Ramos (cell line): ENCODE measurements around the gene CKMT1B.
"Not testable (repeated sequence)": the region's sequence is repeated elsewhere in the genome, so short reads cannot be mapped to it uniquely, and the experiment has no call there.

ENCODE experiments used
- in situ Hi-C: fragments of 300-500 bp; cut with MboI; formaldehyde crosslinking; loops from one replicate; pipeline ENCODE4 v1.14.3; 2022; ENCODE audit warnings: low sequenced_read_pairs; ENCODE audit not compliant: unreplicated experiment

Gene CKMT1B

DNA sequence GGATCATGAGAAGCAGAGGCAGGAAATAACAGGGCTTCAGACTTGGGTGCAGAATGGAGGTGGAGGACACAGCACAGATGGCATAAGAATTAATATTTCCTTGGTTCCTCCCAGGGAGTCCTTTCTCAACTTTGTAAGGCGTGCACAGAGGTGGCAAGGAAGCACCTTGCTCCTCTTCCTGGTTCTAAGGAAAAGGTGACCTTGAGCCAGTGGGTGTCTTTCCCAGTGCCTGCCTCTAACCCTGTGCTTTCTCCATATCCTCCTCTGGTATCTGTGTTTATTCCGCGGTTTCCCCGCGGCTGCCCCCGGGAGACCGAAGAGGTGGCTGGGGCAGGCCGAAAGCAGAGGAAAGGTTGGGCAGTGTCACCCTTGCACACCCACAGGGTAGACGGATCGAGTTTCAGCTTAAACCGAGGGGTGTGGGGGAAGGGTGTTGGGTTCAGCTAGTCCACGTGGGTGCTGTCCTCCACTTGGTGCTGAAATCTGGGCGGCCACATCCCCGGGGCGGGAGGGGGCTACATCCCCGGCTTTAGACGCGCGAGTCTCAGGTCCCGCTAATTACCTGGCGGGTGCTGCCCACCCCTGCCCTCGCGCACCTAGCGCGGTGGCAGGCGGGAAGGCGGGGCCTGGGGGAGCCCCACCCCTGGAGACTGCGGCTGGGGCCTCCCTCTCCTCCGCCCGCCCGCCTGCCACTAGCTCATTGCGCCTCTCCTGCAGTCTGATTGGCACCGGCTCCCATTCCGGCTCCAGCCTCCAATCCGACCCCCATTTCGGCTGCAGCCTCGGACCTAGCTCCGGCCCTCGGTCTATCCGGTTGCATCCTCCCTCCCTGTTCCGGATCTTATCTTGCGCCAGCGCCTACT, at the start of gene CKMT1B:
Gene CKMT1B, plus strand, starts transcription at position 700 of the 863 bp plus-strand sequence. CDS start 192 bp downstream, outside the sequence.
- in situ Hi-C loops: not testable (repeated sequence)

DNA sequence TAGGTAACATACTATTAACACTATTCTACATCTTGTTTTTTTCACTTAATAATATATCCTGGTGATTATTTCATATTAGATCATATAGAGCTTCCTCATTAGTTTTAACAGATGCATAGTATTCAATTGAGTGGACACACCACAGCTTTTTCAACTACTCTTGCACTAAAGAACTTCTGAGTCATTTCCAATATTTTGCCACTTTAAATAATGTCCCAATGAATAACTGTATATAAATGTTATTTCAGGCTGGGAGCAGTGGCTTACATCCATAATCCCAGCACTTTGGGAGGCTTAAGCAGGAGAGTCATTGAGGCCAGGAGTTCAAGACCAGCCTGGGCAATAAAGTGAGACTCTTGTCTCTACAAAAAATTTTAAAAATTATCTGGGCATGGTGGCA, 49.6 kb upstream of the CKMT1B start:
- in situ Hi-C loops: no loop called here

DNA sequence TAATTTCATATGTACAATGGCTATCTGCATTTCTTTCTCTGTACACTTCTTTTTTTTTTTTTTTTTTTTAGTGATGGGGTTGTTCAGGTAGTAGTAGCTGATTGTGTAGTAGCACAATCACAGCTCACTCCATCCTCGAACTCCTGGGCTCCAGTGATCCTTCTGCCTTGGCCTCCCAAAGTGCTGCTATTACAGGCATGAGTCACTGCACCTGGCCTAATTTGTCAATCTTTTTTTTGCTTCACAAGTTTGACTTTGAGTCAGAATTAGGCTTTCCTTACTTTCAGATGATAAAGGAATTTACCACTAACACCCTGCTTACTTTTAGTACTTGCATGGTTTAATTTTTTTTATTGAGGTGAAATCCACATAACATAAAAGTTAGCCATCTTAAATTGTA, 48.4 kb upstream of the CKMT1B start:
- in situ Hi-C loops: no loop called here

GRCh38 chr15:43547539-43547938, 46.3 kb upstream of the CKMT1B start:
- in situ Hi-C loops: no loop called here

DNA sequence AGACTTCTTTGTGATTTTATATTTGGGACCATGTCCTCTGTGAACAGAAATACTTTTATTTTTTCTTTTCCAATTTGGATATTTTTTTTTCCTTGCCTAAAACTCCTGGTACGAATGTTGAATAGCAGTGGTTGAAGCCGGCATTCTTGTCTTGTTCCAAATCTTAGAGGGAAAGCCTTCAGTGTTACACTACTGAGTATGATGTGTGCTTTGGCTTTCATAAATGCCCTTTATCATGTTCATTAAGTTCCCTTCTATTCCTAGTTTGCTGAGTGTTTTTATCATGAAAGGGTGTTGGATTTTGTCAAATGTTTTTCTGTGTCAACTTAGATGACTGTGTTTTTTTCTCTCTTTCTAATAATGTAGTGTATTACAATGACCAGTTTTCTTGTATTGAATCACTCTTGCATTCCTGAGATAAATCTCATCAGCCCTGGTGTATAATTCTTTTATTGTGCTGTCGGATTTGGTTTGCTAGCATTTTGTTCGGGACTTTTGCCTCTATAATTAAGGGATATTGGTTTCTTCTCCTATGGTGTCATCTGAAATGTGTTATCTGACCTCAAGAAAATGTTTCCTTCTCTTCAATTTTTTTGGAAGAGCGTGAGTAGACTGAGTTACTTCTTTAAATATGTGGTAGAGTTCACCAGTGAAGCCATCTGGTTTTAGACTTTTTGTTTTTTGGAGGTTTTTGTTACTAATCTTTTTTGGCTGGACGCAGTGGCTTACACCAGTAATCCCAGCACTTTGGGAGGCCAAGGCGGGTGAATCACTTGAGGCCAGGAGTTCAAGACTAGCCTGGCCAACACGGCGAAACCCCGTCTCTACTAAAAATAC, 43.1 kb upstream of the CKMT1B start:
- in situ Hi-C loops: no loop called here

- in situ Hi-C loops: no loop called here
Measured at GRCh38 chr15:43552256-43552655, 41.6 kb upstream of the CKMT1B start.

DNA sequence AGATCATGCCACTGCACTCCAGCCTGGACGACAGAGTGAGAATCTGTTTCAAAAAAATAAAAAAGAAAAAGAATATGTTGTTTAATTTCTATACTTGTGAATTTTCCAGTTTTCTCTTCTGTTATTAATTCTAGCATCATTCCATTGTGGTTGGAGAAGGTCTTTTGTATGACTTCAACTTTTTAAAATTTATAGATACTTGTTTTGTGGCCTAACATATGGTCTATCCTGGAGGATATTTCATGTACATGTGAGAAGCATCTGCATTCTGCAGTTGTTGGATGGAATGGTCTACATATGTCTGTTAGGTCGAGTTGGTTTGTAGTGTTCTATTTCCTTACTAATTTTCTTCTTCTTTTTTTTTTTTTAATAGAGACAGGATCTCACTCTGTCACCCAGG, 40.8 kb upstream of the CKMT1B start:
- in situ Hi-C loops: no loop called here

GRCh38 chr15:43562753-43563152, 31.1 kb upstream of the CKMT1B start:
- in situ Hi-C loops: not testable (repeated sequence)

GRCh38 chr15:43563793-43564192, 30.0 kb upstream of the CKMT1B start:
- in situ Hi-C loops: not testable (repeated sequence)

GRCh38 chr15:43566615-43567014, 27.2 kb upstream of the CKMT1B start:
- in situ Hi-C loops: not testable (repeated sequence)

DNA sequence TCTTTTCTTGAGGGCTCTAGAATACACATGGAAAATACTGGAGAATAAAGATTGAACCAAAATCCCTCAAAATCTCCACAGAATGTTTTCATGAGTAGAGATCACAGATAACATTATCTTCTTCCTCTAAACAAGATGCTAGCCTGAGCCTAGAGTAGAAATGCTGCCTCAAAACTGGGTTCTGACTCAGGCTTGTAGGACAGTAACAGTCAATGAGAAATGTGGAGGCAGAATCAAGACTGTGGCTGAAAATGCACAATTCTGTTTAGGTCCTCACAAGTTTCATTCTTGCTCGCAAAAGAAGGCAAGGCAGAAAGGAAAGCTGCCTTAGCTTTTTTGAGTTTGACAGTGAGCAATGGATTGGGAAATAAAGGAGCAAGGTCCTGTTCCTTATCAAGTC, 19.2 kb upstream of the CKMT1B start:
- in situ Hi-C loops: not testable (repeated sequence)

DNA sequence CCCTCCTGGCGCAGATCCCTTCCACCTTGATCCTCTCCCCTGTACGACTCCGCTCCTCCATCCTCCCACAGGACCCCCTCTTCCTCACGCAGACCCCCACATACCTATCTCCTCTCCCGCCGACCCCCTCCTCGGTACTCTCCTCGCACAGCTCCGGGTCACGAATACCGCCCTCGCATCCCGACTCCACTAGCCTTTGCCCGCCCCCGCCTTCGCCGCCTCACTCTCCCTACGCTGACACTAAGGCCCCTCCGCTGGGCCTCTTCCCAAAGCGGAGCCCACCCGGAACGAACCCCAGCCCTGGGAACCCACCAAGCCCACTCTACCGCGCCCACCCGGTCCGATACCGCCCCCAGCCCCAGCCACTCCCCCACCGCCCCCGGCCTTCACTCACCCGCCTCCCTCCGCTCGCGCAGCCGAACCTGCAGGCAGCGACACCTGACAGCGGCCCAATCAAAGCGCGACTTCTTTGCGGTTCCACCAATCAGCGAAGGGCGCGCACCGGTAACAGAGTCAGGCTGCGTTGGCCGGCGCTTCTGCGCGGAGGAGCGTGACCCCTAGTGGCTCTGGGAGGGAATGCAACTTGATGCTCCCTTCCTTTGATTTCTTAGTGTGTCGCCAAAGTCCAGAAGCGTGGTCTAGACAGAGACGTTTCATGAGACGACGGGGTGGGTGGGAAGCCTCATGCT, 3.9 kb upstream of the CKMT1B start, which contains the start of gene PPIP5K1:
Gene PPIP5K1, minus strand, starts transcription at position 431 of the 689 bp plus-strand sequence. CDS start 5,704 bp downstream, outside the sequence.
- in situ Hi-C loops: not testable (repeated sequence)

DNA sequence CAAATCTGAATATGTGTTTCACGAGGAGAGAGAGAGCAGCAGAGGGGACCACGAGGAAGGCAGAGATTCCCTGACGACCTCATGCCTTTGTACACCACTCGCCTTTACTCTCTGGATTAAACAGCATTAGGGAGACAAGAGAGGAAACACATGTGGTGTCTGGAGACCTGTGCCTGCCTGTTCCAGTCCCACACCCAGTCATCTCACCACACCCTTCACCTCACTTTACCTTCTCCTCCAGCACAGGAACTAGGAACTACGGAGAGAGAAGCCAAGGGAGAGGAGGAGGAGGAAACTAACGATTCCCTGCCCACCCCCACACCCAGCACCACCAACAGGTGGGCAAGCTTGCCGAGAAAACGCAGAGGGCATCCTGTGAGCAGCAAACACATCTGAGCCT, 986 bp upstream of the CKMT1B start:
- in situ Hi-C loops: not testable (repeated sequence)

GRCh38 chr15:43599131-43599530, 5.3 kb downstream of the CKMT1B start:
- in situ Hi-C loops: not testable (repeated sequence)

GRCh38 chr15:43600200-43600599, 6.4 kb downstream of the CKMT1B start:
- in situ Hi-C loops: not testable (repeated sequence)

- in situ Hi-C loops: not testable (repeated sequence)
Measured at GRCh38 chr15:43602233-43602632, 8.4 kb downstream of the CKMT1B start.

DNA sequence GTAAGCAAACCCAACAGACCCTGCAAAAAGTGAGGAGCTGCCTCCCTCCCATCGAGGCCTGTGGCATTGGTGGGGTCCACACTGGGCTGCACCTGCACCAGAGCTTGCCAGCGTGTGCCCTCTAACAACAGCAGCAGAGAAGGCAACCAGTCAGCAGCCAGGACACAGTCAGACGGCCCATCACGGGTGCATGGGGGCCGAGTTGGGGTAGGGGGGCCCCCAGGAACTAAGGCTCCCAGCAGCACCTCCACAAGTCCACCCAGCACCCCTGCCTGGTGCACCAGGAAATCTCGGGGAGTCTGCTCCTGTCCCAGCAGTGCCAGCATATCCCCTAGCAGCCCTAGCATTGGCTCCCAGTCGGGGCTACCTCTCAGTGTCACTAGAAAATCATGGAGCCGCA, 23.9 kb downstream of the CKMT1B start:
- in situ Hi-C loops: not testable (repeated sequence)

DNA sequence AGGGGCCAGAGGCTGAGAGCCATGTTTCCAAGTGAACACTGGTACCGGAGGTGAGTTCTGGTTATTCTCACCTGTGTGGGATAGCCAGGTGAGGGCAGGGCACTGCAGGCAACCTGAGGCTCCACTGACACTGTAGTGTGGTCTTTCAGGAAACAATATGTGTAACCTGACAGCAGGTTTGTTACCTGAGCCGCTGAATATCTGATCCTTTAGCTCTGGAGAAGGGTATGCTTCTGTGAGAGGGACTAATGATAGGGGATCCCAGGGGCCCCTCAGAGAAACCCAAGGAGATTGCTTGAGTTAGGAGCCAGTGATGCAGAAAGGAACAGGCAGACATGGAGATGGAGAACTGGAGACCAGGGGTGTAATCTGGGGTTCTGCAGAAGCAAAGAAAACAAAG, 24.9 kb downstream of the CKMT1B start, which contains the start of gene STRC:
Gene STRC, minus strand, starts transcription at position 101 of the 400 bp plus-strand sequence. Its CDS starts 78 bp downstream, at position 23.
- in situ Hi-C loops: not testable (repeated sequence)

- in situ Hi-C loops: not testable (repeated sequence)
Measured at GRCh38 chr15:43622068-43622799, 28.4 kb downstream of the CKMT1B start.

DNA sequence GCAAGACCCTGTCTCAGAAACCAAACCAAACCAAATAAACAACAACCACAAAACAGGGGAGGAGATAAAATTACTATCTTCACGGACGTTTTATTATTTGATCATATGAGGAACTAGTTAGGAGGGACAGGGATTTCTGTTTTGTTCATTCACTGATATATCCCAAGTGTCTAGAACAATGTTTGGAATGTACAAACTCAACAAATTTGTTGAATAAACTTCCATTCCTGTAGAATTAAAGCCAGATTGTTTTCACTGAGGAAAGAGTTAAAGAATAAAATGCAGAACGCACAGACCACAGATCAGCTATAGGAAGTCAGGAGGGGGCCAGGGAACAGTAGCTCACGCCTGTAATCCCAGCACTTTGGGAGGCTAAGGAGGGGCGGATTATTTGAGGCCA, 31.3 kb downstream of the CKMT1B start:
- in situ Hi-C loops: no loop called here
